Measurements from ENCODE around the gene AFAP1L2.

The AFAP1L2 gene

DNA sequence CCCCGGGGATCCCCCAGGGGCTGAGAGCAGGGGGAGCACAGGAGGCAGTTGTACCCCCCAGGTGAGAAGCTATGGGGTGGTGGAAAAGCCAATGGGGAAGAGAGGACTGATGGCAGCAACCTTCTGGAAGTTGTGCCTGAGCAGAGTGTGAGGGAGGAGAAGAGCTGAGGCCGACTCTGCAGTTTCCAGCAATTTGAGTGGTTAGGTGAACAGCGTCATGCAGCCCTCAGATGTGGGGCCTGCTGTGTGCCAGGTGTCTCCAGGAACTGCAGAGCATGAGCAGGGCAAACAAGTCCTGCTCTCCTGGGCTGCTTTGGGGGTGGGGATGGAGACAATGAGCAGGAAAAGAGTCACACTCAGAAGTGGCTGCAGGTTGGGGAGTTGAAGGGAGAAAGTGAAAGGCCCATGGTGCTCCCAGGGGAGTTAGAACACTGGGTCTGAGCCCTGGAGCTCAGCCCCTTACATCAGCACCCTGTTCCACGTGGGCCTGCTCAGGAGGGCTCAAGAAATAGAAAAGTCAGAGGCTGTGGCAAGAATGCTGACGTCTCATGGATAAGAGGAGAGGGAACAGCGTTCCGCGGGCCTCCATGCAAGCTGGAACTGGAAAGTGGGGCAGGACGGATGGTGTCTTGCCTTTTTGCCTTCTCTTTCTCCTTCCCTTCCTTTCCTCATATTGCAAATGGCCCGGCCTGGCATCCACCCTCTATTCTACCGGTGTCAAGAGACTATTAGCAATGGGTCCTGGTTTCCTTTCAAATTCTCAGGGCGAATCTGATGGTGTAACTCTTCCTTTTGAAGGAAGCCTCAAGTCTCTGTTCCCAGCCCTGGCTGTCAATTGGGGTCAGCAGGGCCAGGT lies 4.0 kb upstream of the AFAP1L2 start:
- peak; percentile 49 for DNase-seq

GRCh38 chr10:114406455-114406854 lies 2.2 kb upstream of the AFAP1L2 start:
- no peak for DNase-seq

DNA sequence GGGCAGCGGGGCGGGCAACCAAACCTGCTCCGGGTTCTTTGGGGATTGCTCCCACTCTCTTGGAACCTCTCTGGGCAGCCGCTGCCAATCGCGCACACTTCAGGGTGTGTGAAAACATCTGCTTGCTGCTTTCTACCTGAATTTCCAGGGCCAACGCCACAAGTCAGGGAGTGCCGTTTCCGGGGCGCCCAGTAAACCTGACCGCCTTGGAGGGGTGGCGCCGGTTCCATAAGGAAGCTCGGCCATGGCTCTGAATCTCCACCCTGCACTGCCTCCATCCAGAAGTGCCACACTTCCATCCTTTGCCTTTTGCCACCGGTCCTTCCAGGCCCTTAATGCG lies 679 bp upstream of the AFAP1L2 start:
- DNase-seq, result no peak

DNA sequence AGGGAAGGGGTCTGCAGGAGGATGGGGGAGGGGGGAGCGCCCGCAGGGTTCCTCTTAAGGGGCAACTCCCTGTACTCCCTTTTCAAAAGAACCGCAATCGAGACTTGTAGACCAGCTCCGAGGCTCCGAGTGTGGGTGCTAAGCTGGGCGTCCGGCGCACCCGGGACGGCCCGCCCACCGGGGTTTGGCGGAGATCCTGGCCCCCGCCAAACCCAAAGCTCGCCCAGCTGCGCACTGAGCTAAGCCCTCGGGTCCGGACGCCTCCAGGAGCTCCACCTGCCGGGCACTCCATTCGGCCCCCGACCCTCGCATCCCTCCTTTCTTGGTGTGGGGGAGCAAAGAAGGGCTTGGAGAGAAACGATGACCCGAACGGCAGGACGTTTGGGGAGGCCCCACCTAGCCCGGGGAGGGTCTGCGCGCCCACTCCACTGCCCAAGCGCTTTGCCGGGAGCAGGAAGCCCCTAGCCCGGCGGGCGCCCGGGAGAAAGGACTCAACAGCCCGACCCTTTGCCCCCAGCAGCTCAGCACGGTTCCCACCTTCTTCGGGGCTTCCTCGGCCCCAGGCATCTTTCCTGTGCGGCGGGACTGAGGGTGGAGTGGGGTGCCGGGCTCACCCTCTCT lies 651 bp downstream of the AFAP1L2 start:
- peak; percentile 34 for DNase-seq

GRCh38 chr10:114402871-114403540 lies 1.3 kb downstream of the AFAP1L2 start:
- DNase-seq, result no peak

DNA sequence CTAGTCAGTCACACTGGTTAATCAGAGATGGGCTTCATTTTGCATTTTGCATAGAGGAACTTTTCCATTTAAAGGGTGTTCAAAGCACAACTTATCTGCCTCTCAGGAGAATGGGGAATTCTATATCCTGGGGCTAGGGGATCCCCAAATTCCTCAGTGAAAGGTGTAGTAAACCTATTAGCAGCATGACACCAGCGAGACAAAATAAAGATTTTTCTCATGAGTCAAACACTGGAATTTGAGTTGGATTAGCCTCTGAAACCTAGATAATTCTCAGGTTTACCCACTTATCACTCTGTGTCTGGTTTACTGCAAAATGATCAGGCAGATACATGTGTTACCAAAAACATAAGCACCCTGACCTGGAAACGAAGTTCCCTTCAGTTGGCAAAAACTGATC lies 2.1 kb downstream of the AFAP1L2 start:
- DNase-seq, result no peak

DNA sequence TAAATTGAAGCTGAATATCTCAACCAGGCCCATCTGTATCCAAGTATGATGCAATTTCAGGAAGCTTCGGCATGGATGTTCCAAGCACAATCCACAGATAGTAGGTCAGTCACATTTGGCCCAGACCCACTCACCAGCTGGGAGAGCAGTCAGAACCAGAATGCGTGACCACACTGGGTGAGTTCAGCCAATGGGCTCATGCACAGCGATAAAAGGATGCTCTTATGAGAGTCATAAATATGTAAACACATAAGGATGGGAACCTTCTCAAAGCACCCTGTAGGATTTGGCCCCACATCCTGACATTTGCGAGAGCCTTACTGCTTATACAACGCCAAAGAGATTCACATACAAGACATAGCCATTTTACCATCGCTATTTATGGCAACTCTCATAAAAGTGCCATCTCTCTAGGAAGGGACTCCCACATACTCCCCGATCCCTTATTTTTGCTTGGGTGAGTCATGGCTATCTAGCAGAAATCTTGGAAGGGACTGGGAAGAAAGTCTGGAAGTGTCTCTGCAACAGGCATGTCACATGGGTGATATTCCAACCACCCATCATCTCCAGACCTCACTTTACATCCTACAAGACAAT lies 3.0 kb downstream of the AFAP1L2 start:
- no peak for DNase-seq

GRCh38 chr10:114400091-114400490 lies 4.2 kb downstream of the AFAP1L2 start:
- DNase-seq, result no peak

GRCh38 chr10:114399576-114399975 lies 4.7 kb downstream of the AFAP1L2 start:
- DNase-seq, result no peak

- no peak for DNase-seq
Measured at GRCh38 chr10:114398587-114399331, 5.5 kb downstream of the AFAP1L2 start.

DNA sequence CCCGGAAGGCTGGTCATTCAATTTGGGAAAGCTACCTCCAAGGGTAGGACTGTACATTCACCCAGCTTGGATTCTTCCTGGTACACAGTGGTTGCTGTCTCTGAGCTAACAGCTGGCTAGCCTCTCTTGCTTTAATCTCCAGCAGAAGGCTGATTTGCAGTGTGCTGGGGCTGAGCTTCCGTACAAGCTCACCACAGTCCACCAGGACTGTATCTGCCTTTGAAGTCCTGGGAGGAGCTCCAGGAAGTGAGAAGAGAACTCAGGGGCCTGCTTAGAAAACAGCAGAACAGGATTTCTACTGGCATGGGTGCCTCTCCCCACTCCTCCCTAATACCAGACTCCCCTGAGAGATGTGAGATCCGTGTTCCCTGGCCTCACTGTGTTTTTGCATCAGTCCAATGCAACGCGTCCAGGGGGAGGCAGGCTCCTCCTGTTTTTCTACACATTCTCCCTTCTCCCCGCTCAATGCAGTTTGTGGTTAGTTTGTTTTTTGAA lies 6.6 kb downstream of the AFAP1L2 start:
- DNase-seq, result no peak

- no peak for DNase-seq
Measured at GRCh38 chr10:114396464-114396863, 7.8 kb downstream of the AFAP1L2 start.

DNA sequence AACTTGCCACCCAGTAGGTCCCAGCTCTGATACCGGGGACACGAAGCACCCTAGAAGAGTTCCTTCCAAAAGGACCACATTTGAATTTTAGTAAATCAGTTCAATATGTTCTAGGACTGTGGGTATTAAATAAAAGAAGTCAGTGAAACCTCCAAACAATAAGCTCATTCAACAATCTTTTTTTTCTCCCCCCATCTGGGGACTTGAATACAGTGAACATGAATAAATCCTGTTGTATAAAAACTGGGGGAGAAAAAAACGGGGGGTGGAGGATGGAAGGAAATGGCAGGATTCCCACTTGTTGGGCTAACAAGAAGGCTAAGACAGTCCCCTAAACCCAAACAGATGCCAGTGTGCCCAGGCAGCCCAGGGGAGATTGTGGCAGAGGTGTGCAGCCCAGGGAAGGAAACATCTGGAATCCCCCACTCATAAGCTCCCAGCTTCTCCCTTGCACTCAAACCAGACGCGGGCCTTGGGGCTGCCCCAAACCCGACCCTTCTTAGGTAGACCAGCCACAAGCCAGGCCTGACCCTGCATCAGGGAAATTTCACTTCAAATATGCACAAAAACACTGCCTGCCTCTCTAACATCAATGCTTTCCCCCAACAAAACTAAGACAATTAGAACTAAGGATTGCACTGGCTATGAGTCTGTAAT lies 8.8 kb downstream of the AFAP1L2 start:
- DNase-seq, result no peak

DNA sequence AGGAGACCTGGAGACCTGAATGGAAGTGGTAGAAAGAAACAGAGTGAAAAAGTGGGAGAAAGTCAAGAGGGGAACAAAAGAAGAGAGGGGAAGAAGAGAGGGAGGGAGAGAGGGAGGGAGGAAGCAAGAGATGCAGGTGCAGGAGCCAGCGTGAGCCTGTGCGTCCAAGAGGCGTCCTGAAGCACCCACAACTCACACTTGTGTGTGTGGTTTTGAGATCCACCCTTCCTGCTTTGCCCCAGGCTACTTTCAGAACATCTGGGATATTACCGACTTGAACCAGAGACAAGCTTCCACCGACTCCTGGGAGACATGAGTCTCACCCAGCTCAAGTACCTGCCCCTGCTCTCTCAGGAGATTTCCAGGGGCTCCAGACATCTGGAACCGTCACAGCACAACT lies 9.8 kb downstream of the AFAP1L2 start:
- no peak for DNase-seq

DNA sequence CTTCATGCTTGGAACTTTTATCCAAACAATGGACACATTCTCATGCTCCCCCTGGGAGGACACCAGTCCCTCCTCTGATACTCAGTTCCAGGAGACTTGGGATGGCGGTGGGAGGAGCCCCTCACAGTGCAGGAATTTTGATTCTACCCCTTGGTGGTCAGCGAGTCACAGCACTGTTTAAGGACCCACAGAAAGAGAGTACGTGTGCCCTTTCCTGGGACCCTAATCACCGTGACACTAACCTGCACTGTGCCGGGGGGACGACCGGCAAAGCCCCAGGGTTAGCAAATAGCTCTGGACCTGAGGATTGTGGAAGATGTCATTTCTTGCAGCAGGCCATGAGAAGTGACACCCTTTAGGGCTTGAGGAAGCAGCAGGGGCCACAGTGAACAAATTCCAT lies 10.4 kb downstream of the AFAP1L2 start:
- DNase-seq, result no peak

DNA sequence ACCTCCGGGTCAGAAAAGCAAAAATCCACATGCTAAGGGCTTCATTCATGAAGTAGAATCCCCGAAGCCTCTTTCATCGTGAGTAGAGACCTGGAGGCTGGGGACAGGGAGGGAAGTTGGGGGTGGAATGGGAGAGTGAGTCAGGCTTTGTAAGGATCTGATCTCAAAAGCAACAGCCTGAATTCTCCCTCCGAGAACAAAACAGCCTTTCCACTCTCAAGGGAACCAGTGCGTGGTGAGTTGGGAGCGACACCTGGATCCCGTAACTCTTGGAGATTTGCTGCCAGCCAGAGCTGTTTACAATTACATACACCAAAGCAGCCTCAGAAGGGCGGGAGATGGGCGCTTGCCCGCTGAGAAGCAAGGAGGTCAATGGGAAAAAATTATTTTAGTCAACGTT lies 10.8 kb downstream of the AFAP1L2 start:
- DNase-seq, result no peak

DNA sequence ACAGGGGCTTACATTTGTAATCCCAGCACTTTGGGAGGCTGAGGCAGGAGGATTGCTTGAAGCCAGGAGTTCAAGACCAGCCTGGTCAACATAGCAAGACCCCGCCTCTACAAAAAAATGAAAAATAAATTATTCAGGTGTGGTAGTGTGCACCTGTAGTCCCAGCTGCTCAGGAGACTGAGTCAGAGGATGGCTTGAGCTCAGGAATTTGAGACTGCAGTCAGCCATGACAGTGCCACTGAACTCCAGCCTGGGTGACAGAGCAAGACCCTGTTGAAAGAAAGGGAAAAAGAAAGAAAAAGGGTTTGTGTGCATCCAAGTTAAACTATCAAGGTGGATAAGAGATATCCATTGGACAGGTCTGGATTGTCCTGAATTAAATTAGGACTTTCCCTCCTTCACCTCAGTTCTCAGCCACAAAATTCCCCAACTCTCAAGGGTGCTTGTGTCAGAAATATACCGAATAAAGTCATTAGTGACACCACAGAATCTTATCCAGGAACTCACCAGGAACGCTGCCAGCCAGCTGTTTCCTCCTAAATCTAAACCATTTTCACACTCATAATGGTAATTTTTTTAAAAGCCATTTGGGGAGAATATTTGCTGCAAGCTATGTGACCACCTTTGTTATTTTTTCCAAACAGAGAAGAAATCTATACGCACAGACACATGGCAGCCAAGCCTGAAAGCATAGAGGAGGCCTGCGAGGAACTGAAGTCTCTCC lies 12.0 kb downstream of the AFAP1L2 start:
- no peak for DNase-seq

GRCh38 chr10:114391599-114391998 lies 12.7 kb downstream of the AFAP1L2 start:
- DNase-seq, result no peak

- DNase-seq, result no peak
Measured at GRCh38 chr10:114389426-114389825, 14.9 kb downstream of the AFAP1L2 start.

GRCh38 chr10:114388275-114388674 lies 16.0 kb downstream of the AFAP1L2 start:
- DNase-seq, result no peak

DNA sequence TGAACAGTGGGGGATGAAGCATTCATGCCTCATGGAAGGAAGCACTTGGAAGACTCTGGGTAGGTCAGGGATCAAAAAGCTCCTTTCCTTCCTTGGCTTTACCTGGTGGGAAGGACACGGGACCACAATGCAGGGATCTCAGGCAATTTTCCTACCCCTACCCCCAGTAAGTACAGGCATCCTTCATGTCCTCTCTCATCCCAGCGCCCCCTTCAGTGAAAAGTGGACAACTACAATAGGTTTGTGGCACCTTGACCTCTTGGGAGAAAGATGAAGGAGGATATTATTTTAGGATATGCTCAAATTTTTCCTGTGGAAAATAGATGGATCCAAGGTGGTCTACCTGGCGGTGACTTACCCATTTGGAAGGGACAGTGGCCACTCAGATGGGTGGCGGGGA lies 16.5 kb downstream of the AFAP1L2 start:
- DNase-seq, result no peak

- peak; percentile 66 for DNase-seq
Measured at GRCh38 chr10:114386452-114386851, 17.9 kb downstream of the AFAP1L2 start.

All from NCI-H146 (cell line).